GM19193 (cell line): Measurements from ENCODE around the gene GALNT2.

Source experiments
- POLR2A ChIP-seq: IDR thresholded peaks from 4 replicates; pipeline ENCODE4 v1.6.1; 2011; ENCODE audit not compliant: insufficient read depth, insufficient read length; ENCODE audit errors: extremely low read depth

GALNT2 gene

GRCh38 chr1:230246551-230246950 is 179.5 kb downstream of the GALNT2 start:
- no peak for TF ChIP-seq POLR2A

DNA sequence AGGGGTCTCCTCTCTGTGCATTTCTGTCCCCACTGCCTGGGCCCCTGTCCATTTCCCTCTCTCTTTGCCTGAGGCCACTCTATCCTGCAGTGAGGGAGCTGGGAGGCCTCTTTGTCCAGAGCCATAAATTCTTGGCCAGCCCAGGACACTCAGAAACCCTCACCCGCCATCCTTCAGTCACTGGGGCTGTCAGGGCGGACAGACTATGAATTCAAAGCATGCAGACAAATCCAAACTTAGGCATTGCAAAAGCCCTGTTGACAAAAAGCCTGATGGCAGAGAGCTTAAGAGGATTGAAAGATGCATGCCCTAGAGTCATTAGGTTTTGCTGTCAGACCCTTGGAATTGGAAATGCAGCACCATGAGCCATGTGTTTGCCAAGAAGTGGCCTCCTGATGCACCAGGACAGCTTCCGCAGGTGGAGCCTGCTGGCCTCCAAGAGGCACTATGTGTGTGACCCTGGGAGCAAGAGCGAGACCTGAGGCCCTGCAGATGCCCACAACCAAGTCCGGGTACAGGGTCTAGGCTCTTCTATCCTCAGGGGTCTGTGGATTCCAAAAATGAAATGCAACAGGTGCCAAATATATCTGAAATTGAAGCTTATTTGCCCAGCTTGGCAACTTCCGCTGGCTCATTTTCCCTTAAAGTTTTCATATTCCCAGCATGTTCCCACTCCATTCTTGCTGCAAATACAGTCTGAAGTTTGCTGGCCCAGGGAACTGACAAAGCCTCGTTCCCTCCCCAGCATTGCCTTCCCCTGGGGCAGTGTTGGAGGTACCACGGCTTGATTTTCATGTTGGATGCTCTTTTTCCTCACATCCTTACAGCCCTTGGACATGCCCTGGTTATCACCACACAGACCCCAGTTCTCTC is 181.2 kb downstream of the GALNT2 start:
- TF ChIP-seq POLR2A, result no peak

- no peak for TF ChIP-seq POLR2A
These were observed 181.8 kb downstream of the GALNT2 start for GRCh38 chr1:230248889-230249270.

DNA sequence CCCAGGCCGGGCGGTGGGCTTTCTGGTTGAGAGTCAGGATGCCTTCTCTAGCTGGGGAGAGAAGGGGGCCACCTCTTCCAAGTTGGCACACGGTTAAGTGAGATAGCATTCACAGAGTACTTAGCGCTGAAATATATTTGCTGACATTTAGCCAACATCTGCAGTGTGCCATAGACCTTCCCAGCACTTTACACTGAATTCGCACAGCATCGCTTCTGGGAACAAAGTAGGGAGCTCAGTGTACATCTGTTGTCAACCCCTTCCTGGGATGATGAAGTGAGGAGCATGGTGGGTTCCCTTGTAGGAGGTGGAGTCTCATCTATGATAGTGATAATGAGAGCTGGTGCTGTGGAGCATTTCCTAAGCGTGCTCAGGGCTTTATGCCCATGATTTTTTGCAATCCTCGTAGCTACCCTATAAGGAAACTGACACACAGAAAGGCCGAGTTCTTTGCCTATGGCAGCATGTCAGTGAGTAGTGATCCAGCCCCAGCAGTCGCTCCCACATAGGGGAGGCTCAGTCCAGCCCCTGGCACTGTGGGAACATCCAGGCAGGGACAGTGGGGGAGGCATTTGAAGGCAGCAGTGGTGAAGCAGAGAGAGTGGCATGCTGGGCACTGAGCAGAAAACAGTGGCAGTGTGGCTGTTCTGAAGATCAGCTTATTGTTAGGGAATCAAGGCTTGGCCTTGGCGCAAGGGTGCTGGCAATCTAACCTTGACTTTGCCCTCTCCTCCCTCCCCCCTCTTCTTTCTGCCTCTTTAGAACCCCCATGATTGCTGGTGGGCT is 182.8 kb downstream of the GALNT2 start:
- no peak for TF ChIP-seq POLR2A

GRCh38 chr1:230250666-230251065 is 183.6 kb downstream of the GALNT2 start:
- no peak for TF ChIP-seq POLR2A

- no peak for TF ChIP-seq POLR2A
These were observed 184.7 kb downstream of the GALNT2 start for GRCh38 chr1:230251644-230252191.

- no peak for TF ChIP-seq POLR2A
These were observed 186.1 kb downstream of the GALNT2 start for GRCh38 chr1:230253150-230253549.

DNA sequence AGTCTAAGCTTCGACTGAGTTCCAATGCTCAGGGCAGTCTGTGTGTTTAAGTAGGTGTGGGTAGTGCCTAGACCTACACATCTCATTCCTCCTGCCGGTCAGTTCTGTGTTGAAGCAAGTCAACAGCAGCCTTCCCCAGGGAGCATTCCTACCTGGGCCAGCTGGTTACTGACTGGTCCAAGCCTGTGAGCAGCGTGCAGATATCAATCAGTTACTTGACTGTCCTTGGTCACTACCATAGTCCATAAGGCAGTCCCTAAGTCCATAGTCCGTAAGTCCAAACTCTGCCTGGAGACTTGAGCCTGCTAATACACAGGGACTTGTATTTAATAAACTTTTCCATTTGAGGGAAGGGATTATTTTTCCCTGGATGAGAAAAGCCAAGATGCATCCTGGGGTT is 187.2 kb downstream of the GALNT2 start:
- no peak for TF ChIP-seq POLR2A

- TF ChIP-seq POLR2A, result no peak
These were observed 188.1 kb downstream of the GALNT2 start for GRCh38 chr1:230255116-230255515.

- TF ChIP-seq POLR2A, result no peak
These were observed 189.0 kb downstream of the GALNT2 start for GRCh38 chr1:230255991-230256390.

DNA sequence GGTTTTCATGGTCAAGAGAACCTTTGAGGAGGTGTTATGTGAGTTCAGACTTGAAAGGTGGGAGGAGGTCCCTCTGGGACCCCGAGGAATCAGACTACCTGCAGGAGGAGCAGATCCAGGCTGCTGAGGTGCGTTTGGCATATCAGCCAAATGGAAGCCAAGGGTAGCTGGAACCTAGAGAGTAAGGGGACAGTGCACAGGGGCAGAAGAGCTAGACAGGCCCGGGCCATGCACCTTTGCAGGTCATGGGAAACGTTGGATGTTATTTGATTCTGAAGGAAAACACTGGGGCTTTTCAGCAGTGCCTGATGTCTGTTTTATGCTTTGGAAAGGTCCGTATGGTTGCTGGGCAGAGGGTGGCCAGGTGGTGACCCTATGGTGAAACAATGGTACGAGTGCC is 189.9 kb downstream of the GALNT2 start:
- no peak for TF ChIP-seq POLR2A

DNA sequence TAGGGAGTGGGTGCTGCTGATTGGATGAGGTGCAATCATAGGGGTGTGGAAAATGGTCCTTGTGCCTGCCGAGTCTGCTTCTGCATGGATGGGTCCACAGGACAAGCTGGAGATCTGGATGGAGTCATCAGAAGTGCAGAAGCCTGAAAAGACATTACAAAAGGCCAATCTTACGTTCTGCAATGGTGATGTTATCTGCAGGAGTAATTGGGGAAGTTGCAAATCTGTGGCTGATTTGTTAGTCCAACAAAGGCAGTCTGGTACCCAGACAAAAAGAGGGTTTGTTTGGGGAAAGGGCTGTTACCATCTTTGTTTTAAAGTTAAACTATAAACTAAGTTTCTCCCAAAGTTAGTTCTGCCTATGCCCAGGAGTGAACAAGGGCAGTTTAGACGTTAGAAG is 192.6 kb downstream of the GALNT2 start:
- no peak for TF ChIP-seq POLR2A

DNA sequence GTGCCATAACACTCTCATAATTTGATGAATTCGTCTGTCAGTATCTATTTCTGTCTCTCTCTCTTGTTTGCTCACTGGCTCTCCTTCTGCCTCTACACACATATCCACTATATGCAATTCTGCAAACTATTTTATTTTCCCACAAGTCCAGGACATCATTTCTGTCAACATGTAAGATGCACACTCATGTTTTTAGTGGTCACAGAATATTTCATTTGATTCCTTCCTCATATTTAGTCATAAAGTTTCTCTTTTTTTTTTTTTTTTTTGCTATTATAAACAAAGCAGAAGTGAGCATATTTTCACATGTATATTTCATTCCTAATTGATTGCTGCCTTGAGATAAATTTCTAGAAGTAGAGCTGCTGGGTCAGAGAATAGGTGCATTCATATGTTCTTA is 193.8 kb downstream of the GALNT2 start:
- TF ChIP-seq POLR2A, result no peak

DNA sequence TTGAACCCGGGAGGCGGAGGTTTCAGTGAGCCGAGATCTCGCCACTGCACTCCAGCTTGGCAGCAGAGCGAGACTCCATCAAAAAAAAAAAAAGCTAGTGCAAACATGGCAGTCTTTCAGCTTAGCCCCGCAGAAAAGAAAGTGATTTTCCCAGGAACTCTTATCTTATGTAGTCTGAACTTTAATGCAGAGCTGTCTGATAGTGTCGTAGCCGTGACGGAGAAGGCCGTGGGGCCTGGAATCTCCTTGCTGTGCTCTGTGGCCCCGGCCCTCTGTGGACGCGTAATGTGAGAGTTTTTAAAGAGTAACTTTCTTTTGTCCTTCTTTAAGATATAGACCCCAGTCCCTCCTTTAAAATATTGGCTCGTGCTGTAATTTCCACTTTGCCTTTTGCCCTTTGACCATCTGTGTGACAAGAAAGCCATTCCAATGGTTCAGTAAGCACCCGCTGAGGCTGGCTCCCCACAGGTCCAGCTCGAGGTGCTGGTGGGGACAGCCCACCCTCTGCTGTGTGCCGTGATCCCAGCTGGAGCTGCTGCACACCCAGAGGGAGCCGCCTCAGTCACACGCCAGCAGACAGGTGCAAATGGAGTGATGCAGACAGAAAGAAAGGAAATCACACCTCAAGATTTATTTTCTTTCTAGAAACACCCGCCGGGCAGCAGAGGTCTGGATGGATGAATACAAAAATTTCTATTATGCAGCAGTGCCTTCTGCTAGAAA is 195.1 kb downstream of the GALNT2 start:
- TF ChIP-seq POLR2A, result no peak
